ENCODE results near the gene CMIP.

The CMIP gene

GRCh38 chr16:81481207-81481821 lies 36.7 kb downstream of the CMIP start:
- 90 to 91% methylated on average over 11 of the region's 11 CpGs for WGBS, 2 experiments
- H3K27ac ChIP-seq (ENCODE audit: insufficient read depth, low read depth, low read length, poor library complexity, severe bottlenecking): no peak overlapping the region
- H3K36me3 ChIP-seq (ENCODE audit: control insufficient read depth, insufficient read depth, low read length): no peaks in the 10 kb centered on the region
- peaks cover 16% of the 10 kb centered on the region for H3K4me1 ChIP-seq (ENCODE audit: control insufficient read depth, insufficient read depth, low read length)
- H3K9me3 ChIP-seq (ENCODE audit: control insufficient read depth, low read length): no peaks in the 10 kb centered on the region
- H3K27me3 ChIP-seq (ENCODE audit: control insufficient read depth, insufficient read depth, low read length, poor library complexity, severe bottlenecking): no peaks in the 10 kb centered on the region
- H3K4me3 ChIP-seq (ENCODE audit: insufficient read depth, low read depth, low read length): no peak overlapping the region

GRCh38 chr16:81482329-81483063 lies 37.9 kb downstream of the CMIP start:
- no peak overlapping the region for H3K27ac ChIP-seq (ENCODE audit: insufficient read depth, low read depth, low read length, poor library complexity, severe bottlenecking)
- no peaks in the 10 kb centered on the region for H3K27me3 ChIP-seq (ENCODE audit: control insufficient read depth, insufficient read depth, low read length, poor library complexity, severe bottlenecking)
- peaks cover 26% of the 10 kb centered on the region for H3K4me1 ChIP-seq (ENCODE audit: control insufficient read depth, insufficient read depth, low read length)
- H3K4me3 ChIP-seq (ENCODE audit: insufficient read depth, low read depth, low read length): no peak overlapping the region
- no peaks in the 10 kb centered on the region for H3K36me3 ChIP-seq (ENCODE audit: control insufficient read depth, insufficient read depth, low read length)
- WGBS, 2 experiments: 92 to 95% methylated on average over 15 of the region's 15 CpGs
- H3K9me3 ChIP-seq (ENCODE audit: control insufficient read depth, low read length): no peaks in the 10 kb centered on the region

- Histone ChIP-seq H3K4me1 (ENCODE audit: control insufficient read depth, insufficient read depth, low read length) (peaks cover 22% of the 10 kb centered on the region), H3K27me3 (ENCODE audit: control insufficient read depth, insufficient read depth, low read length, poor library complexity, severe bottlenecking) (no peaks in the 10 kb centered on the region), H3K4me3 (ENCODE audit: insufficient read depth, low read depth, low read length) (no peak overlapping the region), H3K36me3 (ENCODE audit: control insufficient read depth, insufficient read depth, low read length) (no peaks in the 10 kb centered on the region), H3K27ac (ENCODE audit: insufficient read depth, low read depth, low read length, poor library complexity, severe bottlenecking) (no peak overlapping the region), H3K9me3 (ENCODE audit: control insufficient read depth, low read length) (no peaks in the 10 kb centered on the region)
- 97% methylated on average over 10 of the region's 10 CpGs for WGBS, 2 experiments
These were observed 38.7 kb downstream of the CMIP start for GRCh38 chr16:81483064-81483969.

GRCh38 chr16:81483970-81484595 lies 39.5 kb downstream of the CMIP start:
- WGBS, 2 experiments: 93 to 94% methylated on average over 22 of the region's 22 CpGs
- Histone ChIP-seq H3K36me3 (ENCODE audit: control insufficient read depth, insufficient read depth, low read length) (no peaks in the 10 kb centered on the region), H3K4me3 (ENCODE audit: insufficient read depth, low read depth, low read length) (no peak overlapping the region), H3K9me3 (ENCODE audit: control insufficient read depth, low read length) (no peaks in the 10 kb centered on the region), H3K27me3 (ENCODE audit: control insufficient read depth, insufficient read depth, low read length, poor library complexity, severe bottlenecking) (no peaks in the 10 kb centered on the region), H3K27ac (ENCODE audit: insufficient read depth, low read depth, low read length, poor library complexity, severe bottlenecking) (no peak overlapping the region), H3K4me1 (ENCODE audit: control insufficient read depth, insufficient read depth, low read length) (peaks cover 15% of the 10 kb centered on the region)

- H3K27ac ChIP-seq (ENCODE audit: insufficient read depth, low read depth, low read length, poor library complexity, severe bottlenecking): no peak overlapping the region
- no peaks in the 10 kb centered on the region for H3K27me3 ChIP-seq (ENCODE audit: control insufficient read depth, insufficient read depth, low read length, poor library complexity, severe bottlenecking)
- no peak overlapping the region for H3K4me3 ChIP-seq (ENCODE audit: insufficient read depth, low read depth, low read length)
- 95% methylated on average over 11 of the region's 11 CpGs for WGBS, 2 experiments
- peaks cover 15% of the 10 kb centered on the region for H3K4me1 ChIP-seq (ENCODE audit: control insufficient read depth, insufficient read depth, low read length)
- no peaks in the 10 kb centered on the region for H3K36me3 ChIP-seq (ENCODE audit: control insufficient read depth, insufficient read depth, low read length)
- H3K9me3 ChIP-seq (ENCODE audit: control insufficient read depth, low read length): no peaks in the 10 kb centered on the region
These were observed 40.5 kb downstream of the CMIP start for GRCh38 chr16:81484908-81485624.

- no peaks in the 10 kb centered on the region for H3K9me3 ChIP-seq (ENCODE audit: control insufficient read depth, low read length)
- WGBS, 2 experiments: 95 to 96% methylated on average over 21 of the region's 21 CpGs
- no peaks in the 10 kb centered on the region for H3K36me3 ChIP-seq (ENCODE audit: control insufficient read depth, insufficient read depth, low read length)
- H3K4me1 ChIP-seq (ENCODE audit: control insufficient read depth, insufficient read depth, low read length): peaks cover 15% of the 10 kb centered on the region
- H3K4me3 ChIP-seq (ENCODE audit: insufficient read depth, low read depth, low read length): no peak overlapping the region
- H3K27me3 ChIP-seq (ENCODE audit: control insufficient read depth, insufficient read depth, low read length, poor library complexity, severe bottlenecking): no peaks in the 10 kb centered on the region
- no peak overlapping the region for H3K27ac ChIP-seq (ENCODE audit: insufficient read depth, low read depth, low read length, poor library complexity, severe bottlenecking)
These were observed 41.4 kb downstream of the CMIP start for GRCh38 chr16:81485824-81486539.

GRCh38 chr16:81486540-81487061 lies 42.0 kb downstream of the CMIP start:
- no peaks in the 10 kb centered on the region for H3K9me3 ChIP-seq (ENCODE audit: control insufficient read depth, low read length)
- no peak overlapping the region for H3K4me3 ChIP-seq (ENCODE audit: insufficient read depth, low read depth, low read length)
- H3K27me3 ChIP-seq (ENCODE audit: control insufficient read depth, insufficient read depth, low read length, poor library complexity, severe bottlenecking): no peaks in the 10 kb centered on the region
- 92% methylated on average over 22 of the region's 22 CpGs for WGBS, 2 experiments
- H3K4me1 ChIP-seq (ENCODE audit: control insufficient read depth, insufficient read depth, low read length): peaks cover 15% of the 10 kb centered on the region
- no peaks in the 10 kb centered on the region for H3K36me3 ChIP-seq (ENCODE audit: control insufficient read depth, insufficient read depth, low read length)
- no peak overlapping the region for H3K27ac ChIP-seq (ENCODE audit: insufficient read depth, low read depth, low read length, poor library complexity, severe bottlenecking)

GRCh38 chr16:81487301-81487720 lies 42.7 kb downstream of the CMIP start:
- 95 to 96% methylated on average over 14 of the region's 14 CpGs for WGBS, 2 experiments
- no peaks in the 10 kb centered on the region for H3K9me3 ChIP-seq (ENCODE audit: control insufficient read depth, low read length)
- H3K27me3 ChIP-seq (ENCODE audit: control insufficient read depth, insufficient read depth, low read length, poor library complexity, severe bottlenecking): no peaks in the 10 kb centered on the region
- no peak overlapping the region for H3K27ac ChIP-seq (ENCODE audit: insufficient read depth, low read depth, low read length, poor library complexity, severe bottlenecking)
- H3K4me1 ChIP-seq (ENCODE audit: control insufficient read depth, insufficient read depth, low read length): peaks cover 21% of the 10 kb centered on the region
- no peak overlapping the region for H3K4me3 ChIP-seq (ENCODE audit: insufficient read depth, low read depth, low read length)
- H3K36me3 ChIP-seq (ENCODE audit: control insufficient read depth, insufficient read depth, low read length): no peaks in the 10 kb centered on the region
